Measurements from ENCODE around the gene SYT5. TPM values are rescaled to one million over a fixed set of nuclear protein-coding genes. Genes with fewer than 3 reads are reported as not detected.
"Not testable (repeated sequence)": the region's sequence is repeated elsewhere in the genome, so short reads cannot be mapped to it uniquely, and the experiment has no call there.

The SYT5 gene
- total RNA-seq, 3 donors from 2014 or later (not counting 1 experiment from before 2014, with no cell fraction given), result 4.9 to 6.1 (median 5.3) TPM

DNA sequence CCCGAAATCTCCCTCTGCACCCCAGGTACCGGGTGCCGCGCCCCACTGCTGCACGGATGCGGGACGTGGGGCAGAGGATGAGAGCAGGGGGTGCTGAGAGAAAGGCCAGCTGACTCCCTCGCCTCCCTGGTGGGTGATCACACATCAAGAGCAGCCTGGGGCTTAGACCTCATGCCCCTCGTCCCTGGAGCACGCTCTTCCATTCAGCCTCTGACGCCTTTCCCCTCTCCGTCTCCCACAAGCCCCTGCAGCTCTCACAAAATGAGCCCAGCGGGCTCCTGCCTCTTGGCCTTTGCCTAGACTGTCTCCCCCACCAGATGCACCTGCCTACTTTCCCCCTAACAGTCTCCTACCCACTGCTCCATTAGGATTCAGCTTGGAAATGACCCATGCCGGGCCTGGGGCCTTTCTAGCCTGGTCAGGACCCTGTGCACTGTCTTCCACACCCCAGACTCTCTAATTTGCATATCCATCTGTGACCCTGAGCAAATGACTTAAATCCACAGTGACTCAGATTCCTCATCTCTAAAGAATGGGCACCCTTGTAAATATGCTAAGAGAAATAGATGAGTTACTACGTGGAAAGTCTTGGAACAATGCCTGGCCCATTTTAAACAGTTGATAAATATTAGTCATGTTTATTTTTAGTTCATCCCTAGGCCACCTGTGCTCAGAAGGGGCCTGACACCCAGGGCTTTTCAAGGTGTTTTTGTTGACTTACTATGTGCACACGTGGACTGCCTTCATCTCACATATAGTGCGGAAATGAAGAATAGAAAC is 29.8 kb upstream of the SYT5 start:
- no peaks in the 10 kb centered on the region for H3K27me3 ChIP-seq (ENCODE audit: control insufficient read depth, insufficient read depth, low read length)
- 84% methylated on average over 16 of the region's 17 CpGs for WGBS (ENCODE audit: insufficient coverage)
- TF ChIP-seq, protein P1, sequence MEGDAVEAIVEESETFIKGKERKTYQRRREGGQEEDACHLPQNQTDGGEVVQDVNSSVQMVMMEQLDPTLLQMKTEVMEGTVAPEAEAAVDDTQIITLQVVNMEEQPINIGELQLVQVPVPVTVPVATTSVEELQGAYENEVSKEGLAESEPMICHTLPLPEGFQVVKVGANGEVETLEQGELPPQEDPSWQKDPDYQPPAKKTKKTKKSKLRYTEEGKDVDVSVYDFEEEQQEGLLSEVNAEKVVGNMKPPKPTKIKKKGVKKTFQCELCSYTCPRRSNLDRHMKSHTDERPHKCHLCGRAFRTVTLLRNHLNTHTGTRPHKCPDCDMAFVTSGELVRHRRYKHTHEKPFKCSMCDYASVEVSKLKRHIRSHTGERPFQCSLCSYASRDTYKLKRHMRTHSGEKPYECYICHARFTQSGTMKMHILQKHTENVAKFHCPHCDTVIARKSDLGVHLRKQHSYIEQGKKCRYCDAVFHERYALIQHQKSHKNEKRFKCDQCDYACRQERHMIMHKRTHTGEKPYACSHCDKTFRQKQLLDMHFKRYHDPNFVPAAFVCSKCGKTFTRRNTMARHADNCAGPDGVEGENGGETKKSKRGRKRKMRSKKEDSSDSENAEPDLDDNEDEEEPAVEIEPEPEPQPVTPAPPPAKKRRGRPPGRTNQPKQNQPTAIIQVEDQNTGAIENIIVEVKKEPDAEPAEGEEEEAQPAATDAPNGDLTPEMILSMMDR (IDR thresholded peaks at IDR 0.05), result no peak
- Mint-ChIP-seq H3K36me3 (no peaks in the 10 kb centered on the region), H3K9me3 (peaks cover 0 to 2% of the 10 kb centered on the region in 2 donors), H3K27ac (no peak overlapping the region), H3K4me3 (no peak overlapping the region), H3K27me3 (ENCODE audit: low read depth in 2 of 2) (peaks cover 13 to 20% of the 10 kb centered on the region in 2 donors), H3K4me1 (peaks cover 6 to 17% of the 10 kb centered on the region in 2 donors)
- H3K9me3 ChIP-seq (ENCODE audit: control insufficient read depth, insufficient read depth, low read length), result peaks cover 5% of the 10 kb centered on the region
- no peak overlapping the region for H3K4me3 ChIP-seq (ENCODE audit: low read length)
- H3K27ac ChIP-seq (ENCODE audit: low read length), result no peak overlapping the region
- no peak for DNase-seq
- no peaks in the 10 kb centered on the region for H3K36me3 ChIP-seq (ENCODE audit: control insufficient read depth, insufficient read depth, low read length)
- intact Hi-C loops (cut with micrococcal nuclease), result loop anchor here (5.0 kb wide), 1 partner anchor 292 kb away; no protein-coding TSS in a partner anchor
- peaks cover 7% of the 10 kb centered on the region for H3K4me1 ChIP-seq (ENCODE audit: control insufficient read depth, insufficient read depth, low read length)
- ATAC-seq, result no peak

- intact Hi-C loops (cut with micrococcal nuclease), result no loop called here
- TF ChIP-seq, protein P1 (IDR thresholded peaks at IDR 0.05), result no peak
- WGBS (ENCODE audit: insufficient coverage), result 59% methylated on average over 15 of the region's 18 CpGs
- no peaks in the 10 kb centered on the region for H3K36me3 ChIP-seq (ENCODE audit: control insufficient read depth, insufficient read depth, low read length)
- peaks cover 0 to 2% of the 10 kb centered on the region in 2 donors for H3K9me3 Mint-ChIP-seq
- H3K27ac Mint-ChIP-seq, result no peak within 1 kb of the TSS
- no peak within 1 kb of the TSS for H3K4me3 ChIP-seq (ENCODE audit: low read length)
- H3K27ac ChIP-seq (ENCODE audit: low read length), result no peak within 1 kb of the TSS
- peaks cover 6 to 17% of the 10 kb centered on the region in 2 donors for H3K4me1 Mint-ChIP-seq
- H3K4me3 Mint-ChIP-seq, result no peak within 1 kb of the TSS
- no peak for ATAC-seq
- peaks cover 5% of the 10 kb centered on the region for H3K9me3 ChIP-seq (ENCODE audit: control insufficient read depth, insufficient read depth, low read length)
- H3K27me3 Mint-ChIP-seq (ENCODE audit: low read depth in 2 of 2), result peaks cover 11 to 25% of the 10 kb centered on the region in 2 donors
- H3K36me3 Mint-ChIP-seq, result no peaks in the 10 kb centered on the region
- no peaks in the 10 kb centered on the region for H3K27me3 ChIP-seq (ENCODE audit: control insufficient read depth, insufficient read depth, low read length)
- DNase-seq, result no peak
- H3K4me1 ChIP-seq (ENCODE audit: control insufficient read depth, insufficient read depth, low read length), result peaks cover 7% of the 10 kb centered on the region
These were observed 29.0 kb upstream of the SYT5 start, which contains the start of gene PTPRH for GRCh38 chr19:55208880-55209692. PTPRH (minus strand) TSS chr19:55209501; CDS start chr19:55209433, 68 bp downstream.

DNA sequence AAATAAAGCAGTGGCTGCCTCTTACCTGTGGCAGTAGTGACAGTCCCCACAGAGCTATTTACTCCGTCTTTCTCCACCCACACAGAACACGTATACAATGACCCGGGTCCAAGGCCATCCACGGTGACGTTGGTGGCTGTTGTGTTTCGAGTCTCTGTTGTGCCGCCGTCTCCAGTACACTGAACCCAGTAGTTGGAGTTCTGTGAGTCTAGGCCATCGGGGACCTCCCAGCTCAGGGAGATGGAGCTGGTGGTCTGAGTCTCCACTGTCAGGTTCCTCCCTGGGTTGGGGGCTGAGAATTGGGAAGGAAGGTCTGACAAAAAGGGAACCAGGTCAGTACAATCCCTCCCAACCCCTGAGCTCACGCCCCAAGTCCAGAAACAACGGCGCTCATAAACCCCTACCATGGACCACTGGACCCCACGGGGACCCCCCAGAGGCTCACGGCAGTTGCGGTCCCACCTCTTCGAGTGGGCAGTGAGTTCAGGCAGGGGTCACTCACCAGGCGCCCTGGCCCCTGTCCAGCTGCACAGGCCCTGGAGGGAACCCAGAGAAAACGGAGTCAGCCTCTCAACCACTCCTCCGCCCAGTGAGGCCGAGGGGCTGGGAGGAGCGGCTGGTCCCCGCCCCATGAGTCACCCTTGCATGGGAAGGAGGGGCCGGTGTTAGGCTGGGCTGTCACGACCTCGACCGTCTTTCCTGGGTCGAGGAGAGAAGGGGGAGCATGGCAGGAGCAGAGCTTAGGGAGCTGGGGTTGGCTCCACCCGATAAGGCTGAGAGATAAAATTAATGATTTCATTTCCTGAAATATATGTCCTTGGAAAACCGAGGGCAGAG is 26.8 kb upstream of the SYT5 start:
- H3K4me1 Mint-ChIP-seq, result peaks cover 6 to 17% of the 10 kb centered on the region in 2 donors
- intact Hi-C loops (cut with micrococcal nuclease), result no loop called here
- TF ChIP-seq, protein P1 (IDR thresholded peaks at IDR 0.05), result no peak
- H3K36me3 Mint-ChIP-seq, result no peaks in the 10 kb centered on the region
- DNase-seq, result peak; percentile 23 to 49
- peak; percentile 51 to 98 (median 95) for ATAC-seq
- WGBS (ENCODE audit: insufficient coverage), result 46% methylated on average over 29 of the region's 29 CpGs
- Histone ChIP-seq H3K4me3 (ENCODE audit: low read length) (no peak overlapping the region), H3K27me3 (ENCODE audit: control insufficient read depth, insufficient read depth, low read length) (no peaks in the 10 kb centered on the region), H3K9me3 (ENCODE audit: control insufficient read depth, insufficient read depth, low read length) (no peaks in the 10 kb centered on the region), H3K36me3 (ENCODE audit: control insufficient read depth, insufficient read depth, low read length) (no peaks in the 10 kb centered on the region), H3K4me1 (ENCODE audit: control insufficient read depth, insufficient read depth, low read length) (peaks cover 7% of the 10 kb centered on the region), H3K27ac (ENCODE audit: low read length) (no peak overlapping the region)
- peak overlapping the region; percentile 74 to 81 for H3K27ac Mint-ChIP-seq
- peak overlapping the region; percentile 13 for H3K4me3 Mint-ChIP-seq
- H3K27me3 Mint-ChIP-seq (ENCODE audit: low read depth in 2 of 2), result peaks cover 18% of the 10 kb centered on the region in 2 donors
- no peaks in the 10 kb centered on the region for H3K9me3 Mint-ChIP-seq

GRCh38 chr19:55202199-55202598 is 22.1 kb upstream of the SYT5 start:
- WGBS (ENCODE audit: insufficient coverage), result 64% methylated on average over 10 of the region's 10 CpGs

More at GRCh38 chr19:55202199-55202598, 22.1 kb upstream of the SYT5 start:
- H3K4me3 ChIP-seq (ENCODE audit: low read length); H3K9me3 ChIP-seq (ENCODE audit: control insufficient read depth, insufficient read depth, low read length); H3K27ac Mint-ChIP-seq; H3K36me3 ChIP-seq (ENCODE audit: control insufficient read depth, insufficient read depth, low read length); H3K4me1 Mint-ChIP-seq; H3K4me1 ChIP-seq (ENCODE audit: control insufficient read depth, insufficient read depth, low read length); H3K4me3 Mint-ChIP-seq; H3K27me3 ChIP-seq (ENCODE audit: control insufficient read depth, insufficient read depth, low read length); intact Hi-C loops (cut with micrococcal nuclease); H3K36me3 Mint-ChIP-seq; H3K9me3 Mint-ChIP-seq; H3K27ac ChIP-seq (ENCODE audit: low read length): not testable (repeated sequence)
- DNase-seq, result peak in 1 of 2 donors; percentile 36
- peaks cover 16 to 24% of the 10 kb centered on the region in 2 donors for H3K27me3 Mint-ChIP-seq (ENCODE audit: low read depth in 2 of 2)
- ATAC-seq, result peak in 2 of 3 donors; percentile 38 to 46
